Tibial artery (tissue), 4 donors: ENCODE data around the gene VPS13D.

Experiments
- DNase-seq, 2 donors: peaks; one replicate each; pipeline ENCODE4 v3.0.0-alpha.2; 2019
- H3K27ac ChIP-seq, 2 donors: fragments of 200-600 bp; sonication (generic) in 1 of 2; 1 replicate in 1 of 2; 2 replicates in 1 of 2; pipeline ENCODE4 v1.5.1; 2018 to 2019; ENCODE audit warnings: mild to moderate bottlenecking in 1 of 2
- H3K27me3 ChIP-seq, 2 donors: fragments of 200-600 bp; sonication (generic) in 1 of 2; one replicate each; pipeline versions ENCODE4 v1.5.1 to v1.6.0; 2016 to 2019
- H3K36me3 ChIP-seq, 3 donors: fragments of 200-600 bp; sonication (generic) in 2 of 3; one replicate each; pipeline ENCODE4 v1.5.1; 2016 to 2019; ENCODE audit warnings: mild to moderate bottlenecking in 2 of 3
- H3K4me1 ChIP-seq, 4 donors: fragments of 200-600 bp; sonication (generic) in 2 of 4; 1 replicate in 3 of 4; 2 replicates in 1 of 4; pipeline ENCODE4 v1.5.1; 2016 to 2019
- H3K4me3 ChIP-seq, 2 donors: fragments of 200-600 bp; sonication (generic) in 1 of 2; 1 replicate in 1 of 2; 2 replicates in 1 of 2; pipeline ENCODE4 v1.5.1; 2018 to 2019; ENCODE audit warnings: mild to moderate bottlenecking in 2 of 2
- H3K9me3 ChIP-seq, 3 donors: fragments of 200-600 bp; sonication (generic) in 1 of 3; one replicate each; pipeline ENCODE4 v1.5.1; 2016 to 2019
- intact Hi-C: fragments of 100-400 bp; cut with DNase I; formaldehyde crosslinking; loops from one replicate; pipeline ENCODE4 v1.15.0; 2023; ENCODE audit warnings: low total_unique reads
- TF ChIP-seq, protein P1 (sequence below), 2 experiments: fragments of 200-600 bp in 1 of 2; fragments of 450-650 bp in 1 of 2; IDR thresholded peaks; one replicate each; pipeline ENCODE4 v1.5.1; 2017 to 2019; ENCODE audit warnings: antibody characterized with exemption in 2 of 2, mild to moderate bottlenecking in 1 of 2, moderate library complexity in 1 of 2

VPS13D gene

DNA sequence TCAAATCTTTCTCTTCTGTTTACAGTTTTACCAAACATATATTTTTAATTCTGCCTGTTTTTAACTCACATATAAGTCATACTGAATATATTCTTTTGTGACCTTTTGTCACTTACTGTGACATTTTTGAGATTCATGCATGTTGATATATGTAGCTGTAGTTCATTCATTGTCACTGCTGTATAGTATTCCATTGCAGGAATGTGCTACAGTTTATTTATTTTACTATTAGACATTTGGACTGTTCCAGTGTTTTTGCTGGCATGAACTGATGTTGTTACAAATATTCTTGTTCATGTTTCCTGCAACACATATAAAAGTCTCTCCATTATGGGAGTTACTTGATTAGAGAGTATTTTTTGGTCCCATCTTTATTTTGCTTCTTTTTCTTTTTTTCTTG is 213.3 kb downstream of the VPS13D start:
- peaks cover 0 to 67% (median 35%) of the 10 kb centered on the region in 4 donors for H3K4me1 ChIP-seq
- H3K36me3 ChIP-seq = peaks cover 0 to 10% (median 5%) of the 10 kb centered on the region in 3 donors
- H3K27me3 ChIP-seq = no peaks in the 10 kb centered on the region
- intact Hi-C loops = no loop called here
- TF ChIP-seq, protein P1, sequence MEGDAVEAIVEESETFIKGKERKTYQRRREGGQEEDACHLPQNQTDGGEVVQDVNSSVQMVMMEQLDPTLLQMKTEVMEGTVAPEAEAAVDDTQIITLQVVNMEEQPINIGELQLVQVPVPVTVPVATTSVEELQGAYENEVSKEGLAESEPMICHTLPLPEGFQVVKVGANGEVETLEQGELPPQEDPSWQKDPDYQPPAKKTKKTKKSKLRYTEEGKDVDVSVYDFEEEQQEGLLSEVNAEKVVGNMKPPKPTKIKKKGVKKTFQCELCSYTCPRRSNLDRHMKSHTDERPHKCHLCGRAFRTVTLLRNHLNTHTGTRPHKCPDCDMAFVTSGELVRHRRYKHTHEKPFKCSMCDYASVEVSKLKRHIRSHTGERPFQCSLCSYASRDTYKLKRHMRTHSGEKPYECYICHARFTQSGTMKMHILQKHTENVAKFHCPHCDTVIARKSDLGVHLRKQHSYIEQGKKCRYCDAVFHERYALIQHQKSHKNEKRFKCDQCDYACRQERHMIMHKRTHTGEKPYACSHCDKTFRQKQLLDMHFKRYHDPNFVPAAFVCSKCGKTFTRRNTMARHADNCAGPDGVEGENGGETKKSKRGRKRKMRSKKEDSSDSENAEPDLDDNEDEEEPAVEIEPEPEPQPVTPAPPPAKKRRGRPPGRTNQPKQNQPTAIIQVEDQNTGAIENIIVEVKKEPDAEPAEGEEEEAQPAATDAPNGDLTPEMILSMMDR (IDR thresholded peaks at IDR 0.05) = no peak
- peak overlapping the region in 1 of 2 donors; percentile 86 for H3K27ac ChIP-seq
- no peaks in the 10 kb centered on the region for H3K9me3 ChIP-seq
- no peak overlapping the region for H3K4me3 ChIP-seq
- no peak for DNase-seq

DNA sequence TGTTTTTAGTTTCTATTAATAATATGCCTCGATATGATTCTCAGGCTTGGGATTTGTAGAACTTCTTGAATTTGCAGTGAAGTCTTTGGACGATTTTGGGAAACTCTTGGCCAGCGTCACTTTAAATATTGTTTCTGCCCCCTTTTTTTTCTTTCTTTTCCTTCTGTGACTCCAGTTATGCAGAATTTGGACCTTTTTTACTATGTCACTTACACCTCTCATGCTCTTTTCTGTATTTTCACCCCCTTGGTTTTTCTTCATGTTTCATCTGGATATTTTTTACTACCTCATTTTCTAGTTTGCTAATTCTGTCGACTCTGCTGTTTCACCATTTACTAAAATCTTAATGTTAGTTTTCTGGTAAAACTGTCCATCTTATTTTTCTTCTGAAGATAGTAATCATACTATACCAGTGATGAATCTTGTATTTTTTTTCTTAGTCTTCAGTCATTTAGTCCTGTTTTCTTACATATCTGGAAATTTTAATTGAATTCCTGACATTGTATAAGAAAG is 214.6 kb downstream of the VPS13D start:
- Histone ChIP-seq H3K4me1 (peaks cover 0 to 67% (median 42%) of the 10 kb centered on the region in 4 donors), H3K9me3 (no peaks in the 10 kb centered on the region), H3K27ac (peak overlapping the region; percentile 48 to 86), H3K4me3 (no peak overlapping the region), H3K36me3 (peaks cover 0 to 5% (median 4%) of the 10 kb centered on the region in 3 donors), H3K27me3 (no peaks in the 10 kb centered on the region)
- TF ChIP-seq, protein P1 (IDR thresholded peaks at IDR 0.05) = no peak
- intact Hi-C loops = no loop called here
- no peak for DNase-seq

DNA sequence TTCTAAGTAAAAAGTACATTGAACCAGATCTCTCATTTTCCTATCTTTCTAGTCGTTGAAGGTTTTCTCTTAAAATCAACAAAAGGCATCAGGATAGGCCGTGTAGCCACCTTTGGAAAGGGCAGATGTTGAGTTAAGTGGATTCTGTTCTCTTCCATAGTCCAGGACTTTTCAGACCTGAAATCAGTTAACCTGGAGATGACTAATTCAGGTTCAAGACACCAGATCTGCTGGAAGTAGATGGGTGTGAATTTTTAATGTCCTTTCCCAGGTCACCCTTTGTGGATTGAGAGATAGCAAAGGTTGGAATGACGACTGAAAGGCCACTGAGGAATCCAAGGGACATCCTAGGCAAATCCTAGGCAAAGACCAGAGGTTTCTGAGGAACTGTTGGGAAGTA is 215.4 kb downstream of the VPS13D start:
- peak overlapping the region; percentile 48 to 86 for H3K27ac ChIP-seq
- no peaks in the 10 kb centered on the region for H3K9me3 ChIP-seq
- no peak overlapping the region for H3K4me3 ChIP-seq
- H3K36me3 ChIP-seq = peaks cover 0 to 3% (median 0%) of the 10 kb centered on the region in 3 donors
- intact Hi-C loops = no loop called here
- TF ChIP-seq, protein P1 (IDR thresholded peaks at IDR 0.05) = no peak
- DNase-seq = no peak
- H3K27me3 ChIP-seq = no peaks in the 10 kb centered on the region
- peaks cover 5 to 74% (median 50%) of the 10 kb centered on the region in 4 donors for H3K4me1 ChIP-seq

DNA sequence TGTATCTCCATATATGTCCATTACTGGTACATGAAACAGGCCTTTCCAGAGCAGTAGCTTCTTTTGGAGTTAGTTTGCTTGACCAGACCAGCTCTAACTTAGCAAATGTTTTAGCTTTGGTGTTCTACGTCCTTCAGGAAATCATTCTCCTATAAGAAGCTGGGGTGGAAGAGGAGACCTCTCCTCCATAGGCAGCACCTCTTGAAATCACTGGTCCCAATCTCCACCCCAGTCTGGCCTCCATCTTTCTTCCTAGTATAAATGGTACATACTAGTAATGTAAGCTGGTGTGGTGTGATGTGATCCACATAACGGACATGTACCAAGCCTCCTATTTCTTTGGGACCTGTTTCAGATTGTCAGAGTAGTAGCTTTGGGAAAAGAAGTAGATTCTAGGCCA is 216.8 kb downstream of the VPS13D start:
- Histone ChIP-seq H3K27me3 (no peaks in the 10 kb centered on the region), H3K9me3 (no peaks in the 10 kb centered on the region), H3K4me1 (peaks cover 5 to 87% (median 62%) of the 10 kb centered on the region in 4 donors), H3K4me3 (no peak overlapping the region), H3K36me3 (no peaks in the 10 kb centered on the region), H3K27ac (peak overlapping the region; percentile 78 to 86)
- TF ChIP-seq, protein P1 (IDR thresholded peaks at IDR 0.05) = no peak
- DNase-seq = no peak
- intact Hi-C loops = no loop called here

DNA sequence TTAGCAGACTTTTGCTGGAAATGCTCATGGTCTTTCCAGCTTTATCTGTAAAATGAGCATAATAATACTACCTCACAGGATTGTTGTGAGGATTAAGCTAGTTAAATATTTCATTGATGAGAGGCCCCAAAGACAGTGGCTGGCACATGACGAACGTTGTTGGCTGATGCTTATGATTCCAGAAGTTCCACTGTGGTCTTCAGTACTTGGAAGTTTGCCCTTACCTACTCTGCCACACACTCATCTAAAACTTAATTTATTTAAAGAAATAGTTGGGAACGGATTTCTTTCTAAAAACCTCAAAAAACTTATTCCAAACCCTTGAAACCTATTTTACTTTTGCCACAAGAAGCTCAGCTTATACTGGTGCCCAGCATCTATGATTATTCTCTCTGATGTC is 217.5 kb downstream of the VPS13D start:
- no peak overlapping the region for H3K4me3 ChIP-seq
- no peaks in the 10 kb centered on the region for H3K9me3 ChIP-seq
- intact Hi-C loops = no loop called here
- peak overlapping the region; percentile 78 to 86 for H3K27ac ChIP-seq
- TF ChIP-seq, protein P1 (IDR thresholded peaks at IDR 0.05) = no peak
- H3K4me1 ChIP-seq = peaks cover 5 to 95% (median 69%) of the 10 kb centered on the region in 4 donors
- DNase-seq = no peak
- no peaks in the 10 kb centered on the region for H3K27me3 ChIP-seq
- no peaks in the 10 kb centered on the region for H3K36me3 ChIP-seq
